ENCODE measurements around the gene PPP1R9B.

Gene PPP1R9B

DNA sequence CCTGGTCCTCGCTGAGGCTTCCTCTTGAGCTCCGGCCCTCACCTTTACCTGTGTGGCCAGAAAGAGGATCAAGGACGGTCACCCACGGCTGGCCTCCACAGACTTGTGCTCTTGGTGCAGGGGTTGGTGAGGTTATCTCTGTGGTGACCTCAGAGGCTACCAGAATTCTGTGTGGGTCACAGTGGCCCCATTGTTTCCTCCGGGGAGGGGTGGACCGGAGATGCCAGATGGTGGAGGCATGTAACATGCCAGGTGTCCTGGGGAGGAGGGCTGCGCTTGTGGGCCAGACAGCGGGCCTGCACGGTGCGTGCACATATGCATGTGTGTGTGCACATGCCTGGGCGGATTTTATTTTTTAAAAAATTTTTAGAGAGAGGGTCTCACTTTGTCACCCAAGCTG lies 21.7 kb upstream of the PPP1R9B start:
- H3K9me3 ChIP-seq, result no peaks in the 10 kb centered on the region
- H3K4me1 ChIP-seq, result no peaks in the 10 kb centered on the region
- no peaks in the 10 kb centered on the region for H3K27me3 ChIP-seq (ENCODE audit: low read depth)
- H3K36me3 ChIP-seq (replicated peaks), result no peaks in the 10 kb centered on the region
- DNase-seq (ENCODE audit: low spot score in 2 of 2), result no peak
- in situ Hi-C loops (cut with MboI; ENCODE audit: low sequenced_read_pairs), result no loop called here
- no peak overlapping the region for H3K4me3 ChIP-seq

DNA sequence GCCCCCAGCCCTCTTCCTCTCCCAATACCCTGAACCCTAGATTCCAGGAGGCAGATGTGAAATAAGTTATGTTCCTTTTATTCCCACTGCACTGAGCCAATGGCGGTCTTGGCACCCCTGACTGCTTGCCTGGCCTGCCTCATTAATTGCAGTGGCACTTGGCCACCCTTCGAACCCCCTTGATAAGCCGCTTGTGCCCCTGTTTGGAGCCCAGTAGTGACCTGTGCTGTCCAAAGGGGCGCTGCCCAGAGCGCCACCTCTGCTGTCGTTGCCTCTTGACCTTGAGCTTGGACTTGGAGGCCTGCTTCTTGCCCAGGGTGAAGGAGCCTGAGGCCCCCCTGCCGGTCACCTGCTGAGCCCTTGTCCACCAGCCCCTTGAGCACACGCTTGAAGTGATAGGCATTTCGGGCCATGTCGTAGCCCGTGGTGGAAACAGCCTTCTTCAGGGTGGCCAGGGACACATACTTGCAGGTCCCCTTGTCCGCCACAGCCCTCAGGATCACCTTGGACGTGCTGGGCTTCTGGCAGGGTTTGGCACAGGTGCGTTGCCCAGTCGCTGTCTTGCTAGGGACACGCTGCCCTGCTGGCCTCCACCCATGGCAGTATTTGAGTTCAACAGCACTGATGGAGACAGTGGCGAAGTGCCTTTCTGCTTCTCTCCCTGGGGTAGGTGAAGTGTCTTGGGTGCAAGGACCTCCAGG lies 21.0 kb upstream of the PPP1R9B start:
- H3K4me1 ChIP-seq, result no peaks in the 10 kb centered on the region
- no peak overlapping the region for H3K4me3 ChIP-seq
- H3K27me3 ChIP-seq (ENCODE audit: low read depth), result no peaks in the 10 kb centered on the region
- DNase-seq (ENCODE audit: low spot score in 2 of 2), result no peak
- no peaks in the 10 kb centered on the region for H3K9me3 ChIP-seq
- in situ Hi-C loops (cut with MboI; ENCODE audit: low sequenced_read_pairs), result no loop called here
- no peaks in the 10 kb centered on the region for H3K36me3 ChIP-seq (replicated peaks)

GRCh38 chr17:50170662-50171370 lies 20.3 kb upstream of the PPP1R9B start:
- H3K9me3 ChIP-seq, result no peaks in the 10 kb centered on the region
- no peaks in the 10 kb centered on the region for H3K36me3 ChIP-seq (replicated peaks)
- H3K4me1 ChIP-seq, result no peaks in the 10 kb centered on the region
- no peak overlapping the region for H3K4me3 ChIP-seq
- no peak for DNase-seq (ENCODE audit: low spot score in 2 of 2)
- H3K27me3 ChIP-seq (ENCODE audit: low read depth), result no peaks in the 10 kb centered on the region
- in situ Hi-C loops (cut with MboI; ENCODE audit: low sequenced_read_pairs), result no loop called here

DNA sequence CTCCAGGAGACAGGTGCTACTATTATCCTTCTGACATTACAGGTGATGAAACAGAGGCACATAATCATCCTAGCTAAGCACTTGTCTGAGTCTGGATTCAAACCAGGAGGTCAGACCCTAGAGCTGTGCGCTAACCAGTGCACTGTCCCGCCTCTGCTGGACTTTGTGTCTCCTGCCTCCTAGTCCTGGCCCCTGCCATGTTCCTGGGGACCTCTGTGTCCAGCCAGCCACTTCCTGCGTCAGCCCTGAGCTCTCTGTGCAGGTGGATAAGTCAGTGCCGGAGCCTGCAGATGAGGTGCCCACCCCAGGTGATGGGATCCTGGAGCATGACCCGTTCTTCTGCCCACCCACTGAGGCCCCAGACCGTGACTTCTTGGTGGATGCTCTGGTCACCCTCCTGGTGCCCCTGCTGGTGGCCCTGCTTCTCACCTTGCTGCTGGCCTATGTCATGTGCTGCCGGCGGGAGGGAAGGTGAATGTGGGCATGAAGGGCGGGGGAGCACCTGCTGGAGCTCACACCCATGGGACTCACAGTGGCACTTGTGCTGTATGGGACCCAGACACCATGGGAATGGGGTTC lies 19.5 kb upstream of the PPP1R9B start:
- Histone ChIP-seq H3K27me3 (ENCODE audit: low read depth) (no peaks in the 10 kb centered on the region), H3K9me3 (no peaks in the 10 kb centered on the region), H3K36me3 (replicated peaks) (no peaks in the 10 kb centered on the region), H3K4me3 (no peak overlapping the region), H3K4me1 (no peaks in the 10 kb centered on the region)
- no peak for DNase-seq (ENCODE audit: low spot score in 2 of 2)
- in situ Hi-C loops (cut with MboI; ENCODE audit: low sequenced_read_pairs), result no loop called here

GRCh38 chr17:50169121-50169764 lies 18.8 kb upstream of the PPP1R9B start:
- no peaks in the 10 kb centered on the region for H3K36me3 ChIP-seq (replicated peaks)
- H3K4me3 ChIP-seq, result no peak overlapping the region
- H3K27me3 ChIP-seq (ENCODE audit: low read depth), result no peaks in the 10 kb centered on the region
- H3K4me1 ChIP-seq, result no peaks in the 10 kb centered on the region
- DNase-seq (ENCODE audit: low spot score in 2 of 2), result peak; percentile 37 to 77
- H3K9me3 ChIP-seq, result no peaks in the 10 kb centered on the region
- in situ Hi-C loops (cut with MboI; ENCODE audit: low sequenced_read_pairs), result no loop called here

DNA sequence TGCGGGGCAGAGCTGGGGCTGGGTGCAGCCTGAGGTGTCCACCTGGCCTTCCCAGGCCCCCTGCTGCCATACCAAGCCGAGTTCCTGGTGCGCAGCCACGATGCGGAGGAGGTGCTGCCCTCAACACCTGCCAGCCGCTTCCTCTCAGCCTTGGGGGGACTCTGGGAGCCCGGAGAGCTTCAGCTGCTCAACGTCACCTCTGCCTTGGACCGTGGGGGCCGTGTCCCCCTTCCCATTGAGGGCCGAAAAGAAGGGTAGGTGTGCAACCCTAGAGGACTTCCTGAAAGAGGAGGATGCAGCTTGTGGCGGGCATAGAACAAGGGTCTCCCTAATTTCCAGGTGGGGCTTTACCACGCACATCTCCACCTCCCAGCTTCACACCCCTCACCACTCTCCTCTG lies 17.8 kb upstream of the PPP1R9B start:
- Histone ChIP-seq H3K9me3 (no peaks in the 10 kb centered on the region), H3K4me3 (no peak overlapping the region), H3K36me3 (replicated peaks) (no peaks in the 10 kb centered on the region), H3K27me3 (ENCODE audit: low read depth) (no peaks in the 10 kb centered on the region), H3K4me1 (no peaks in the 10 kb centered on the region)
- in situ Hi-C loops (cut with MboI; ENCODE audit: low sequenced_read_pairs), result no loop called here
- no peak for DNase-seq (ENCODE audit: low spot score in 2 of 2)

DNA sequence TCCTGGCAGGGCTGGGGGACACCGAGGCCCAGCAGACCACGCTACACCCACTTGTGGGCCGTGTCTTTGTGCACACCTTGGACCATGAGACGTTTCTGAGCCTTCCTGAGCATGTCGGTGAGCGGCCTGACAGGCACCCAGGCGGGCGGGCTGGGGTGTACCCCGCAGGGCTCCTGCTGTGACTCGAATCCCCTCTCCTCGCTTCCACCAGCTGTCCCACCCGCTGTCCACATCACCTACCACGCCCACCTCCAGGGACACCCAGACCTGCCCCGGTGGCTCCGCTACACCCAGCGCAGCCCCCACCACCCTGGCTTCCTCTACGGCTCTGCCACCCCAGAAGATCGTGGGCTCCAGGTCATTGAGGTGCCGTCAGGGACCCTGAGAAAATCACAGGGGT lies 16.9 kb upstream of the PPP1R9B start:
- no peaks in the 10 kb centered on the region for H3K4me1 ChIP-seq
- no peak overlapping the region for H3K4me3 ChIP-seq
- no peak for DNase-seq (ENCODE audit: low spot score in 2 of 2)
- no peaks in the 10 kb centered on the region for H3K36me3 ChIP-seq (replicated peaks)
- no peaks in the 10 kb centered on the region for H3K27me3 ChIP-seq (ENCODE audit: low read depth)
- in situ Hi-C loops (cut with MboI; ENCODE audit: low sequenced_read_pairs), result no loop called here
- H3K9me3 ChIP-seq, result no peaks in the 10 kb centered on the region

DNA sequence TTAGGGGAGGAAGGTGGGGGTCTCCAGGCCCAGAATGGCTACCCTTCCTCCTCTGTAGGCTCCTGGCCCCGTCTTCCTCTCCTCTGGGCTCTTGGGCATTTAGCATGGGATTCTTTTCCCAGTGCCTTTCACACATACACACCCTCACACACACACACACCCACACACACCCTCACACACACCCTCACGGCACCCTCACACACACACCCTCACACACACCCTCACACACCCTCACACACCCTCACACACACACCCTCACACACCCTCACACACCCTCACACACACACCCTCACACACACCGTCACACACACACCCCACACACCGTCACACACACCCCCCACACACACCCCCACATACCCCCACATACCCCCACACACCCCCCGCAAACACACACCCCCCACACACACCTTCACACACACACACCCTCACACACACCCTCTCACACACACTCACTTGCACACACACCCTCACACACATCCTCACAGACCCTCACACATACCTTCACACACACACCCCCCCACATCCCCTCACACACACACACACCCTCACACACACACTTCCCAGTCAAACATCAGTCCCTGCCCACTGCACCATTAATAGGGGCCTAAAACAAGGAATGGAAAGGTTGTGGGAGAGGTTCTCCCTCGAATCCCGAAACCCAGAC lies 16.2 kb upstream of the PPP1R9B start:
- DNase-seq (ENCODE audit: low spot score in 2 of 2), result no peak
- Histone ChIP-seq H3K4me1 (peaks cover 3% of the 10 kb centered on the region; the same call in 1 of the 2 replicates), H3K27me3 (ENCODE audit: low read depth) (no peaks in the 10 kb centered on the region), H3K4me3 (no peak overlapping the region), H3K9me3 (no peaks in the 10 kb centered on the region), H3K36me3 (replicated peaks) (no peaks in the 10 kb centered on the region)
- in situ Hi-C loops (cut with MboI; ENCODE audit: low sequenced_read_pairs), result no loop called here

DNA sequence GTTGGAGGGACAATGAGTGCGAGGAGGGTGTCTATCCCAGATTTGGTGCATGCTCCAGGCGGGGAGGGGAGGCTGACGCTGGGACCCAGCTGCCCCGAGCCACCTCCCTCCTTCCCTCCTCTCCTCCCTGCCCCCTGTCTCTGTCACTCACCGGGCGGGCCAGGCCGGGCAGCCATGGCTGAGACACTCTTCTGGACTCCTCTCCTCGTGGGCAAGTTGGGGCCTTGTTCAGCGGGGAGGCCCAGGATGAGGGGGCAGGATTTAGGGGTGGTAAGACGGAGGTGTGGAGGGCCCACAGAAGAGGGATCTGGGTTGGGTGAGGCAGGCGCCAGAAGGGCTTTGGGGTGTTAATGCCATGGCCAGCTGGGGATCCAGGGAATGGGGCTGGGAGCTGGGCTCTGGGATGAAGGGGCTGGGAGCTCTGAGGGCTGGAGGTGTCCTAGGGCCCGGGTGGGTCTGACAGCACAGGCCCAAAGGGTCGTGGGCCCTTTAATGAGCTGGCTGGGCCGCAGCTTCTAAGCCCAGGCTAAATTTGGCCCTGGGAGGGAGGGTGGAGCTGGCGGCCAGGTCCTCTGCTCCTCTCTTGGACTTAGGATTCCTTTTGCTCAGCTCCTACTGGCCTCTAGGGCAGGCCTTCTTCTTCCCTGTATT lies 15.5 kb upstream of the PPP1R9B start, which contains the start of gene SGCA:
Gene SGCA (plus strand): TSS at position 139 of the 651 bp plus-strand sequence. CDS start 36 bp downstream, at position 175.
- no peaks in the 10 kb centered on the region for H3K27me3 ChIP-seq (ENCODE audit: low read depth)
- in situ Hi-C loops (cut with MboI; ENCODE audit: low sequenced_read_pairs), result no loop called here
- H3K36me3 ChIP-seq (replicated peaks), result no peaks in the 10 kb centered on the region
- H3K9me3 ChIP-seq, result no peaks in the 10 kb centered on the region
- no peak within 1 kb of the TSS for H3K4me3 ChIP-seq
- DNase-seq (ENCODE audit: low spot score in 2 of 2), result no peak
- H3K4me1 ChIP-seq, result peaks cover 6% of the 10 kb centered on the region; the same call in 1 of the 2 replicates

DNA sequence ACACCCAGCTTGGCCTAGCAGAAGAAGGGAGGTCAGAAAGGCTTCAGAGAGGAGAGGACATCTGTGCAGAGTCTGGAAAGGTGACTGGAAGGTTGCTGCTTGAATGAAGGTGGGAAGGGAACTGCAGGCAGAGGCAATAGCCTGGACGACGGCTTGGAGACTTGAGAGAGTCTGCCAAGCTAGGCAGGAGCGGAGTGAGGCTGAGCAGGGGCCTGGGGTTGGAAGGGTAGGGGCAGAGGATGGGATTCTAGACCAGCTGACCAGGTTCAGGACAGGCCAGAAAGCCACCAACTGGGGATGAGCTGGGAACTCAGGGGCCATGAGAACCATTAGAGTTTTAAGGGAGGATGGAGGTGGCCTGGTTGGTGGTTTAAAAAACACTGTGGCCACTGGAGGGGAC lies 15.0 kb upstream of the PPP1R9B start:
- H3K9me3 ChIP-seq, result no peaks in the 10 kb centered on the region
- H3K4me3 ChIP-seq, result no peak overlapping the region
- H3K27me3 ChIP-seq (ENCODE audit: low read depth), result no peaks in the 10 kb centered on the region
- no peaks in the 10 kb centered on the region for H3K36me3 ChIP-seq (replicated peaks)
- in situ Hi-C loops (cut with MboI; ENCODE audit: low sequenced_read_pairs), result no loop called here
- H3K4me1 ChIP-seq, result peaks cover 8% of the 10 kb centered on the region; the same call in 1 of the 2 replicates
- no peak for DNase-seq (ENCODE audit: low spot score in 2 of 2)

DNA sequence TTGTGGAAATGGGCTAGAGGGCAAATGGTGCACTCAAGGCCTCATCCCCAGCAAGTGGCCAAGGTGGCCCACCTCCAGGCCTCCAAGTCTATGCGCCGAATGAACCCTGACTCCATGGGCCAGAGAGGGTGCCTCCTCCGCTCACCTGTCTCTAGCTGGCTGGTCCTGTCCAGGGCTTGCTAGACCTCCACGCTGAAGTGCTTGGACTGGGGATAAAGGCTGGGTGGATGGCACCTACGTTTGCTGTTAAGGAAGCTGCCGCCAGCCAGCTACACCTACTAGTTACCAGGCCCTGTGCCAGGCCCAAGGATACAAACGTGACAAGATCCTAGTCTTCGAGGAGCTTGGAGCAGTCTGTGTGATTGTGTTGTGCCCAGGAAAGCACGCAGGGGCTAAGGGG lies 14.6 kb upstream of the PPP1R9B start:
- in situ Hi-C loops (cut with MboI; ENCODE audit: low sequenced_read_pairs), result no loop called here
- no peaks in the 10 kb centered on the region for H3K36me3 ChIP-seq (replicated peaks)
- H3K4me1 ChIP-seq, result peaks cover 8% of the 10 kb centered on the region; the same call in 1 of the 2 replicates

GRCh38 chr17:50164697-50164988 lies 14.2 kb upstream of the PPP1R9B start:
- DNase-seq (ENCODE audit: low spot score in 2 of 2), result no peak
- in situ Hi-C loops (cut with MboI; ENCODE audit: low sequenced_read_pairs), result no loop called here

More for the DNA sequence above, 14.6 kb upstream of the PPP1R9B start:
- H3K4me3 ChIP-seq, result no peak overlapping the region
- H3K9me3 ChIP-seq, result no peaks in the 10 kb centered on the region
- no peak for DNase-seq (ENCODE audit: low spot score in 2 of 2)
- H3K27me3 ChIP-seq (ENCODE audit: low read depth), result no peaks in the 10 kb centered on the region

More at GRCh38 chr17:50164697-50164988, 14.2 kb upstream of the PPP1R9B start:
- no peaks in the 10 kb centered on the region for H3K9me3 ChIP-seq
- no peaks in the 10 kb centered on the region for H3K36me3 ChIP-seq (replicated peaks)
- no peak overlapping the region for H3K4me3 ChIP-seq
- peaks cover 8% of the 10 kb centered on the region; the same call in 1 of the 2 replicates for H3K4me1 ChIP-seq
- no peaks in the 10 kb centered on the region for H3K27me3 ChIP-seq (ENCODE audit: low read depth)

Data from HAP-1 (cell line).